Measurements from ENCODE around the gene ACOT11.

The ACOT11 gene

GRCh38 chr1:54564312-54565112 is 16.5 kb downstream of the ACOT11 start:
- no peak for DNase-seq (ENCODE audit: low spot score)

DNA sequence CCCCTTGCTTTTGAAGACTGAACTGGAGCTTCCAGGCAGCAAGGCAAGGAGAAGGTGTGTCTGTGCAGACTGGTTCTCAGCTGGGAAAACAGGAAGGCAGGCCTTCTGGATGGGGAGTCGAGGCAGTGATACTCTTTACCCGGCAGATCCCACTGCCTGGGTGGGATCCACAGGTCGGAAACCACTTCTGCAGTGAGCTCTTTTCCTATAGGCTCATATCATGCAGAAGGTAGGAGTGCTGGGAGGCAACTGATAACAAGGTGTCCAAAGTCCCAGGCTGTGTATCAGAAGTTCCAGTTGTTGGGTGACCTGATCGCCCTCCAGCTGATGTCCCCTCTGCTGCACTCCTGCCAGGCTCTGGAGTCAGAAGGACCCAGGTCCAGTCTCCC is 17.1 kb downstream of the ACOT11 start:
- DNase-seq (ENCODE audit: low spot score) = no peak

- DNase-seq (ENCODE audit: low spot score) = no peak
Measured at GRCh38 chr1:54566438-54567141, 18.6 kb downstream of the ACOT11 start.

DNA sequence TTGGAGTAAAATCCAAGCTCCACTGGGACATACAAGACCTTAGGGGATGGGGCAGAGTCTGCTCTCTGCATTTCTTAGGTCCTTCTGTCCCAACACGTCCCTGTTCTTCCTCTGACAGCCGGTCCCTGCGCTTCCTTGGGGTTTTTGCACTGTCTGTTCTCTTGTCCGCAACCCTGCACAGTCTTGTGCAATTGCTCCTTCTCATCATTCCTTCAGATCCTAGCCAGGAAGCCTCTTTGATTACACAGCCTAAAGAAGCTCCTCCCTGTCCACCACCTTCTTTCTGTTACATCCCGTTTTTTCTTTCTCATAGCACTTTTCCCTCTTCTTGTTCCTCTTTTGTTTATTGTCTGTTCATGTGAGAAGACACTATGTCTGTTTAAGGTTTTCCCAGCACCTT is 19.9 kb downstream of the ACOT11 start:
- no peak for DNase-seq (ENCODE audit: low spot score)

GRCh38 chr1:54569339-54569738 is 21.3 kb downstream of the ACOT11 start:
- peak; percentile 43 for DNase-seq (ENCODE audit: low spot score)

- DNase-seq (ENCODE audit: low spot score) = no peak
Measured at GRCh38 chr1:54570161-54570560, 22.1 kb downstream of the ACOT11 start.

- no peak for DNase-seq (ENCODE audit: low spot score)
Measured at GRCh38 chr1:54571326-54571725, 23.3 kb downstream of the ACOT11 start.

GRCh38 chr1:54571803-54572541 is 23.9 kb downstream of the ACOT11 start:
- DNase-seq (ENCODE audit: low spot score) = no peak

GRCh38 chr1:54572542-54572850 is 24.5 kb downstream of the ACOT11 start:
- no peak for DNase-seq (ENCODE audit: low spot score)

DNA sequence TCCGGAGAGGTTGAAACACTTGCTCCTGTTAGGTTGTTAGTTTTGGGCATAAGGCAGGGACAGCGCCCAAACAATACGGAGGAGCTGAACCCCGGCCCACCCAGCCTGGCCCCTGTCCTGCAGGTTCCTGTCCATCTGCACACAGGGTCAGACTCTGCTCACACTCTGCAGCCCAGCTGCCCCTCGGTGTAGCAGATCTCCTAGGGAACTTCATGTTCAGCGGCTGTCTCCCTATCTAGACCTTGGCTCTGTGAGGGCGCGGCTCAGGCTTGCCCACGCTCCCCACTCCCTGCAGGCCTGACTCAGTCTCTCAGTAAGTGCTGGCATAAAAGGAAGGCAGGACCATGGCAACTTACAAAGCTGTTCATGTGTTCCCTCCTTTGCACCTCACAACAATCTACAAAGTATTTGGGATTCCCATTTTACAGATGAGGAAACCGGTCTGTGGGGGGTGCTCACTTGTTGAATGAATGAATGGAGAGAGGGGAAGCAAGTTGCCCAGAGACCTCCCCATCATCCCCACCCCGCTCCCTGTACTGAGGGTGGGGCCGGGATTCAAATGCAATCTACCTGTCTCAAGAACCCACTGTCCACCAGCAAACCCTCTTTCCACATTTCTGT is 26.2 kb downstream of the ACOT11 start:
- DNase-seq (ENCODE audit: low spot score) = no peak

DNA sequence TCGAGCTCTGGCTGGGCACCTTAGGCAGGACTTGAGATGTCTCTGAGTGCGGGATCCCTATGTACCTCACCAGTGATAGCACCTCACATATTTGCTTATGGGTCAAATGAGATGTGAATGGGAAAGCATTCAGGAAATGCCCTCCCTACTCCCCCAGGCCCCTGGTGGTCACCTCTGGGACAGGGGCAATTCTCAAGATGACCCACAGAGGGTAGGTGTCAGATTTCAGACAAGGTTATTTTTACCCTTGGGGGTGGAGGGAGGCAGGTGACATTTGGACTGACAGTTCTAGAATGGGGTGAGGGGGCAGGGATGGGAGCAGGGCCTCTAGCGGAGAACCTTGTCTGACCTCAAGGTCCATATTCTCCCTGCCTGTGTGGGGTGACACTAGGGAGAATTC is 27.1 kb downstream of the ACOT11 start:
- no peak for DNase-seq (ENCODE audit: low spot score)

- no peak for DNase-seq (ENCODE audit: low spot score)
Measured at GRCh38 chr1:54575605-54576290, 27.7 kb downstream of the ACOT11 start.

- DNase-seq (ENCODE audit: low spot score) = no peak
Measured at GRCh38 chr1:54577612-54578011, 29.6 kb downstream of the ACOT11 start.

DNA sequence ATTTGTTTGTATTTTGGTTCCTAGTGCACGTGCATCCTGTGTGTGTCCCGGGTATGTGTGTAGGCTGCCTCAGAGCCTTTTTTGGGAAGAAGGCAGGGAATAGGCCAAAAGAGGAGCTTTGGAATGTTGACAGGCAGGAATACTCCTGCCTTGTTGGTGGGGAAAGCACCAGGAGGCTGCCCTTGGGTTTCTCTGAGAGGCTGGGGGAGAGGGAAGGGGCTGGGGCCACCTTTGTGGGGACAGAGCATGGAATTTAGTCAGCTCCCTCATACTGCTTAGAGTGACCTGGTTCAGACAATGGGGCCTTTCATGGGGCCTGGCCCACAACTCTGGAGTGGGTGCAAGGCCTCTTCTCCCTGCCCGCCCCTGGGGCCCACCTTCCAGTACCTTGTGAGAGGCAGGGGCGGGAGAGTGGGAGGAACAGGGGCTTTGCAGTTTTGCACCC is 31.3 kb downstream of the ACOT11 start:
- DNase-seq (ENCODE audit: low spot score) = no peak

DNA sequence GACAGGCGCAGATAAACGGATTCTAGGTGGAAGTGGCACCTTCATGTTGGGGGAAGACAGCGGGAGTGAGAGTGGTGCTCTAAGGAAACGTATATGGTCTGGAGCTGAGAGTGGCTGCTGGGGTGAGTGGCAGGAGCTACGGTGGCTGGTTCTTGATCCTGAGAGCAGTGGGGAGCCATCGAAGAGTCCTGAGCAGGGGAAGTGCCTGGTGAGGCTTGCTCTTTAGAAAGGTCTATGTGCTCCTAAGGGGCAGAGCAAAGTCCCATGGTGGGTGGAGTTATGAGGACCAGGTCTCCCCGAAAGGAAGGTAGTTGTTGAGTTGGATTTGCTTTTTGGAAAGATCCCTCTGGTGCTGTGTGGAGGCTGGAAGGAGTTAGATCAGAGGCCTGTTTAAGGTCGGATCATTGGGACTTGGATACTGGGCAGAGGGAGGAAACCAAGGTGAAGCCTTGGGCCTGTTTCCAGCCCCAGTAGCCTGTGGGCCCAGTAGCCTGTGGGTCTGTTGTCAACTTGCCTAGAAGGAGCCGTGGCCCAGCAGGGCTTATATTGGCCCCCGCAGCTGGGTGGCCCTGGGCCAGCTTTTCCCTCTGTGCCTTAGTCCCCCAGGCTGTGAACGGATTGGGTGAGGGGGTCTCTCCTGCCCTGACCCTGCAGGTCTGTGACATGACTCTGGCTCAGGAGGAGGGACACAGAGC is 33.0 kb downstream of the ACOT11 start:
- no peak for DNase-seq (ENCODE audit: low spot score)

DNA sequence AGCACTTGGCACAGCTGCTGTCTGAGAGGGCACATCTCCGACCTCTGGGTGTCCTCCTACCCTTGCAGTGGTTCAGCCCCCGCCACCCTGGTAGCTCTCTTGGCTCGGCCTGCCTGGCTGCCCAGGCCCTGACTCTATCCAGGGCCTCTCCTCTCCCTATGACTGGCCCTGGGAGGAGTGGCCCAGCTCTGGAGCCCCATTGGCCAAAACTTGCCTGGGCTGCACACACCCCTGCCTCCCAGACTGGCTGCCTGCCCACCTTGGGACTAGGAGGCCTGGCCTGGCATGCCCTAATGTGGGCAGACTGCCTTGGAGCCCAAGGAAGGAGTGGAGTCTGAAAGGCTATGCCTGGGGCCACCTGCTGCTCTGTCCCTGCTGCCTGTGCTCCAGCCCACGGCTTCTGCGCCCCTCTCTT is 33.6 kb downstream of the ACOT11 start:
- peak; percentile 98 for DNase-seq (ENCODE audit: low spot score)

GRCh38 chr1:54582566-54583306 is 34.7 kb downstream of the ACOT11 start:
- no peak for DNase-seq (ENCODE audit: low spot score)

DNA sequence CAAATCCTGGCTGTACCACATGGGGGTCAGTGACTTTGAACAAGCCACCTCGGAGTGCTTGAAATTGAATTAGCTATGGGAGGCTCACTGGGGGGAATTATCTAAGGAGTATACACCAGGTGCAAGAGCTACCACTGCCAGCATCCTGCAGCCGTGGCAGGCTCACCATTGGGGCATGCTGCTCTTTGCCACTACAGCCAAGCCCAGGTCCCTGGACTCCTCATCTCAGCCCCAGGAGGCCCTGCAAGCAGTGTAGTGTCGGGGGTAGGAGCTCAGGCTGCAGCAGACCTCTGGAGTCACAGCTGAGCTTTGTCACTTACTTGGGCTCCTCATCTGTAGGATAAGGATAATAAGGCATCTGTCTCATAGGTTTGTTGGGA is 35.3 kb downstream of the ACOT11 start:
- no peak for DNase-seq (ENCODE audit: low spot score)

DNA sequence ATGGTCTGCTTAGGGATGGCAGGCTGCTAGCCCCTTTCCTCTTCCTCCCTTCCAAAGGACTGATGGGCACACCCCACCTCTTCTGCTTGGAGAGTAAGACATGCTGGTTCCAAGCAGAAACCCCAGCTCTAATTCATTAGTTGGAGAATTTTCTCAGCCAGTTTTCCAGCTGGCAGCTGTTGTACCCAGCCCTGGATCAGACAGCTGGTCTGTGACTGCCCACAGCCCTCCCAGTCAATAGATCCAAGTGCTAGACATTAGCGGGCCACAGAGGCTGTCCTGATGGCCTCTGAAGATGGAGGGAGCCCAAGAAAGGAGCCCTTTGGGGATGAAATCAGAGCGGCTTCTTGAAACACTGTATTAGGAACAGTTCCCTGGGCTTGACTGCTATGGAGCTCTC is 35.8 kb downstream of the ACOT11 start:
- DNase-seq (ENCODE audit: low spot score) = no peak

GRCh38 chr1:54584575-54584974 is 36.5 kb downstream of the ACOT11 start:
- DNase-seq (ENCODE audit: low spot score) = no peak
